ENCODE data around the gene MAS1.

MAS1 gene

GRCh38 chr6:159880412-159880975 is 10.3 kb upstream of the MAS1 start:
- DNase-seq: no peak

- DNase-seq: no peak
These were observed 6.1 kb upstream of the MAS1 start for GRCh38 chr6:159884720-159885119.

- DNase-seq: no peak
These were observed 4.5 kb upstream of the MAS1 start for GRCh38 chr6:159886270-159886669.

- DNase-seq: no peak
These were observed 3.6 kb upstream of the MAS1 start for GRCh38 chr6:159887146-159887545.

- no peak for DNase-seq
These were observed 3.0 kb upstream of the MAS1 start for GRCh38 chr6:159887761-159888160.

GRCh38 chr6:159890201-159890600 is 587 bp upstream of the MAS1 start:
- no peak for DNase-seq

GRCh38 chr6:159892053-159892452 is 1.3 kb downstream of the MAS1 start:
- no peak for DNase-seq

GRCh38 chr6:159893064-159893463 is 2.3 kb downstream of the MAS1 start:
- DNase-seq: no peak

GRCh38 chr6:159894991-159895390 is 4.2 kb downstream of the MAS1 start:
- no peak for DNase-seq

GRCh38 chr6:159897603-159898002 is 6.8 kb downstream of the MAS1 start:
- no peak for DNase-seq

GRCh38 chr6:159898519-159898918 is 7.7 kb downstream of the MAS1 start:
- no peak for DNase-seq

GRCh38 chr6:159899994-159900745 is 9.4 kb downstream of the MAS1 start:
- DNase-seq: no peak

- DNase-seq: no peak
These were observed 11.8 kb downstream of the MAS1 start for GRCh38 chr6:159902620-159903019.

- no peak for DNase-seq
These were observed 13.7 kb downstream of the MAS1 start for GRCh38 chr6:159904497-159904911.

- DNase-seq: no peak
These were observed 15.6 kb downstream of the MAS1 start for GRCh38 chr6:159906400-159906799.

GRCh38 chr6:159908535-159908934 is 17.7 kb downstream of the MAS1 start:
- DNase-seq: peak; percentile 54 to 70 (median 62)

- peak in 1 of 3 donors; percentile 13 for DNase-seq
These were observed 18.2 kb downstream of the MAS1 start for GRCh38 chr6:159908979-159909378.

- DNase-seq: no peak
These were observed 19.6 kb downstream of the MAS1 start for GRCh38 chr6:159910342-159910741.

- DNase-seq: no peak
These were observed 22.6 kb downstream of the MAS1 start for GRCh38 chr6:159913375-159913774.

GRCh38 chr6:159913862-159914564 is 23.2 kb downstream of the MAS1 start:
- no peak for DNase-seq

GRCh38 chr6:159914565-159914923 is 23.8 kb downstream of the MAS1 start:
- no peak for DNase-seq

- DNase-seq: no peak
These were observed 24.6 kb downstream of the MAS1 start for GRCh38 chr6:159915397-159915796.

- no peak for DNase-seq
These were observed 25.4 kb downstream of the MAS1 start for GRCh38 chr6:159916237-159916636.

GRCh38 chr6:159916752-159917151 is 26.0 kb downstream of the MAS1 start:
- no peak for DNase-seq

Data from suppressor macrophage treated with lipopolysaccharide for 1 hour (primary cell).